GM19193 (cell line): Measurements from ENCODE around the gene B4GALNT4.

Experiments
- POLR2A ChIP-seq: IDR thresholded peaks from 4 replicates; pipeline ENCODE4 v1.6.1; 2011; ENCODE audit not compliant: insufficient read depth, insufficient read length; ENCODE audit errors: extremely low read depth

B4GALNT4 gene

DNA sequence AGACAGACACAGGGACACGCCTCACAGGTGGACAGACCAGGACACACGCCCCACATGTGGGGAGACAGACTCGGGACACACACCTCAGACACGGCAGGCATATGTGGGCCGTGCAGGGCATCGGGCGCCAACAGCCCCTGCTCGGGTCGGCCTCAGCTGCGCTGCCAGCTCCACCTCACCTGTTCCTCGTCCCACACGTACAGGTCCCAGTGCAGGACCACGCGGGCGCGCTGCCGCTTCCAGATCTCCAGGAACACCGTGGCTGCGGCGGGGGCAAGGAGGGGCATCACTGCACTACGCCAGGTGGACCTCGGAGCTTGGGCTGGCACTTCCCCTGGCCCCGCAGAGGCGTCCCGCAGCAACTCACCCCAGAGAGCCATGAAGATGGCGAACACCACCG lies 60.1 kb downstream of the B4GALNT4 start:
- no peak for TF ChIP-seq POLR2A

GRCh38 chr11:429931-430456 lies 60.7 kb downstream of the B4GALNT4 start:
- no peak for TF ChIP-seq POLR2A
